Stimulated activated CD8-positive, alpha-beta memory T cell treated with anti-CD3 and anti-CD28 coated beads, Interleukin-4, amount 100 ng/mL, for 24 hours (primary cell): ENCODE measurements around the gene FBXO11.
"Not testable (repeated sequence)": the region's sequence is repeated elsewhere in the genome, so short reads cannot be mapped to it uniquely, and the experiment has no call there.

Experiments used
- DNase-seq: peaks from one replicate; pipeline ENCODE4 v3.0.0-alpha.2; 2020; ENCODE audit warnings: low read depth

The FBXO11 gene

GRCh38 chr2:47897883-47898731 is 8.2 kb downstream of the FBXO11 start:
- no peak for DNase-seq

GRCh38 chr2:47897191-47897882 is 9.0 kb downstream of the FBXO11 start:
- DNase-seq = not testable (repeated sequence)

- no peak for DNase-seq
These were observed 9.8 kb downstream of the FBXO11 start for GRCh38 chr2:47896450-47896968.

- no peak for DNase-seq
These were observed 12.5 kb downstream of the FBXO11 start for GRCh38 chr2:47893771-47894170.

- no peak for DNase-seq
These were observed 14.0 kb downstream of the FBXO11 start for GRCh38 chr2:47892338-47892730.

- DNase-seq = no peak
These were observed 14.6 kb downstream of the FBXO11 start for GRCh38 chr2:47891369-47892337.

- no peak for DNase-seq
These were observed 15.5 kb downstream of the FBXO11 start for GRCh38 chr2:47890711-47891368.

GRCh38 chr2:47888581-47889280 is 17.6 kb downstream of the FBXO11 start:
- DNase-seq = no peak

- DNase-seq = no peak
These were observed 29.4 kb downstream of the FBXO11 start for GRCh38 chr2:47876912-47877311.

GRCh38 chr2:47872941-47873340 is 33.4 kb downstream of the FBXO11 start:
- no peak for DNase-seq

- DNase-seq = no peak
These were observed 35.4 kb downstream of the FBXO11 start for GRCh38 chr2:47870641-47871540.

GRCh38 chr2:47869859-47870595 is 36.3 kb downstream of the FBXO11 start:
- no peak for DNase-seq

GRCh38 chr2:47868611-47869352 is 37.5 kb downstream of the FBXO11 start:
- DNase-seq = no peak

- DNase-seq = no peak
These were observed 39.1 kb downstream of the FBXO11 start for GRCh38 chr2:47867205-47867604.

GRCh38 chr2:47864566-47864965 is 41.7 kb downstream of the FBXO11 start:
- no peak for DNase-seq

- DNase-seq = no peak
These were observed 43.3 kb downstream of the FBXO11 start for GRCh38 chr2:47862949-47863348.

- DNase-seq = not testable (repeated sequence)
These were observed 53.1 kb downstream of the FBXO11 start for GRCh38 chr2:47853067-47853777.

GRCh38 chr2:47850198-47850597 is 56.1 kb downstream of the FBXO11 start:
- no peak for DNase-seq
